GM18511 (cell line): Measurements from ENCODE around the gene BFSP2.
A peak's percentile ranks its signal among the peaks of the same experiment; 100 is the strongest.
"Not testable (repeated sequence)": the region's sequence is repeated elsewhere in the genome, so short reads cannot be mapped to it uniquely, and the experiment has no call there.

Source experiments
- ATAC-seq: cut with Tn5 transposase; IDR thresholded peaks from one replicate; pipeline ENCODE4 v1.9.1; 2021; ENCODE audit warnings: mild to moderate bottlenecking, moderate library complexity; ENCODE audit not compliant: unreplicated experiment

BFSP2 gene

GRCh38 chr3:133475245-133476010, 75.6 kb downstream of the BFSP2 start:
- ATAC-seq = peak; percentile 86

DNA sequence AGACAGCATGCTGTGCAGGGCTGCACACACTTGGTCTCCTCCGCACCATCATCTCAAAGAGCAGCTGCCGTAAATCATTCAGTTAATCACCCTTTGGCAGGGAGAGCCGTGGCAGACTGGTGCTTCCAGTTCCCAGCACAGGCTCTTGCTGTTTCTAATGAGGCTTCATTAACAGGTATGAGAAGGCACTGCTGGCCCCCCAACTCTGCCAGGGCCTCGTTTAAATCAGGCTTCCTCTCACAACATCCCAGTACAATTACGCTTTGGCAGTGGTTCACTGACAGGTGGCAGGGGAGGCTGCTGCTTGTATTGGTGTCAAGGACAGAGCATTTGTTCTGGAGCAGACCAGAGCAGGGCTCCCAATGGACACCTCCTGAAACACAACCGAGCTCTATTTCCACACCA, 77.1 kb downstream of the BFSP2 start:
- ATAC-seq = no peak

DNA sequence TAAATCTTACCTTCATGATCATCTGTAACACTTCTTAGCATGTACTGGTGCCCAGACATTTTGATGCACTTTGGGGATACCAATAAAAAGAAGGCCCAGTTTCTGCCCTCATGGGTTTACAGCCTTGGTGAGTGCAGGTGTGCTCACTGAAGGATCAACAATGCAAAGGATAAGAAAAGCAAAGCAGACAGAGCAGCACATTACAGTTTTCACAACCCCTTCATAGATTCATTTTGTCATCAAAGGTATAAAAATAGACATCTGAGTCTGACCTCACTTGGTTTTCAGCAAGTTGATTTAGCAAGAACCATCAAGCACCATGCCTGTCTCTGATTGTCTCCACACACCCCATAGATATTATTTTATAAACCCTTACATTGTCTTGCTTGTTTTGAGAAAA, 77.6 kb downstream of the BFSP2 start:
- ATAC-seq = peak; percentile 38

DNA sequence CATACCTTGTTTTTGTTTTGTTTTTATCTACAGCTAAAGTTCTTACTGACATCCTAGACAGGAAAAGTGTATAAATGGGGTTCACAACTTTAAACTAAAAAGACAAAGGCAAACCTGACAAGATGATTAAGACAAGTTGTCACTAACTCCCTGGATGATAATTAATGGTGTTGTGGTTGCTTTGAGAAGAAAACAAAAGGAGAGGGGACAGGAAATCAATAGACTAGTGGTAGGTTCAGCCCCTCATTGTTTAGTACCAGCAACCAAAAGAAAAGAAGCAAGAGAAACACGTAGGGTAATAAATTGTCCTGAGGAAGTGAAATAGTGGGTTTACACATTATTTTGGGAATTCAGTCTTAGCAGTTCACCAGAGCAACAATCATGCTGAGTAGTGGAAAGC, 78.8 kb downstream of the BFSP2 start:
- no peak for ATAC-seq

GRCh38 chr3:133479401-133479800, 79.5 kb downstream of the BFSP2 start:
- ATAC-seq = no peak

- ATAC-seq = peak; percentile 52
Measured at GRCh38 chr3:133479895-133480669, 80.2 kb downstream of the BFSP2 start.

DNA sequence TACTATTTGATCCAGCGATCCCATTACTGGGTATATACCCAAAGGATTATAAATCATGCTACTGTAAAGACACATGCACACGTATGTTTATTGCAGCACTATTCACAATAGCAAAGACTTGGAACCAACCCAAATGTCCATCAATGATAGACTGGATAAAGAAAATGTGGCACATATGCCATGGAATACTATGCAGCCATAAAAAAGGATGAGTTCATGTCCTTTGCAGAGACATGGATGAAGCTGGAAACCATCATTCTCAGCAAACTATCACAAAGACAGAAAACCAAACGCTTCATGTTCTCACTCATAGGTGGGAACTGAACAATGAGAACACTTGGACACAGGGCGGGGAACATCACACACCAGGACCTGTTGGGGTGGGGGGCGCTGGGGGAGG, 82.6 kb downstream of the BFSP2 start:
- ATAC-seq = not testable (repeated sequence)

DNA sequence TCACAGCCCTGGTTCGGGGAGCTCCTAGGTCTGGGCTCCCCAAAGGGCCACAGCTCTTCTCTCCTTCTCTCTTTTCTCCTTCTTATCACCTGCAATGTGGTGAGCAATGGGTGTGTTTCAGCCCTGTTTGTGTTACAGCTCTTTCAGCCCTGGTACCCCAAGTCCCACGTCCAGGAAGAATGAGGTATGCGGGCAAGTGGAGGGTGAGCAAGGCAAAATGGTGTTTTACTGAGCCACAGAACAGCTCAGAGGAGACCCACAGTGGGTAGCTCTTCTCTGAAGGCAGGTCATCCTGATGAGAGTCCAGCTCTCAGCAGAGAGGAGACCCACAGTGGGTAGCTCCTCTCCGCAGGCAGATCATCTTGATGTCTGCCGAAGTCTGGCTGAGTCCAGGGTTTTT, 86.8 kb downstream of the BFSP2 start:
- no peak for ATAC-seq

DNA sequence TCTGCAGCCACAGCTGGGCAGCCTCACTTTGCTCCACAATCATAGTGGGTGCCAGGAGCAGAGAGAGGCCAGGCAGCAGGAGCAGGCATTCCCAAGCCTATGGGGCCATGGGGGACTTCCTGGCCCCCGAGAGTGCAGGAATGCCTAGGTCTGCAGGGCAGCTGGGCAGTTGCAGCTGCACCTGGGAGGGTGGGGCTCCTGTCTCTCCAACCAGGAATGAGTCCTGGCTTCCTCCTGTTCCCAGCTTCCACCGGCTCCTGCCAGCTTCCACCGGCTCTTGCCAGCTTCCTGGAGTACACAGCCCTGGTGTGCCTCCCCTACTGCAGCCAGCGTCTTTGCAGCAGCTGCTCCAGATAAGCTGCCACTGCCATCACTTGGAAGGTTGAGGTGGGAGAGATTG, 87.3 kb downstream of the BFSP2 start:
- no peak for ATAC-seq

DNA sequence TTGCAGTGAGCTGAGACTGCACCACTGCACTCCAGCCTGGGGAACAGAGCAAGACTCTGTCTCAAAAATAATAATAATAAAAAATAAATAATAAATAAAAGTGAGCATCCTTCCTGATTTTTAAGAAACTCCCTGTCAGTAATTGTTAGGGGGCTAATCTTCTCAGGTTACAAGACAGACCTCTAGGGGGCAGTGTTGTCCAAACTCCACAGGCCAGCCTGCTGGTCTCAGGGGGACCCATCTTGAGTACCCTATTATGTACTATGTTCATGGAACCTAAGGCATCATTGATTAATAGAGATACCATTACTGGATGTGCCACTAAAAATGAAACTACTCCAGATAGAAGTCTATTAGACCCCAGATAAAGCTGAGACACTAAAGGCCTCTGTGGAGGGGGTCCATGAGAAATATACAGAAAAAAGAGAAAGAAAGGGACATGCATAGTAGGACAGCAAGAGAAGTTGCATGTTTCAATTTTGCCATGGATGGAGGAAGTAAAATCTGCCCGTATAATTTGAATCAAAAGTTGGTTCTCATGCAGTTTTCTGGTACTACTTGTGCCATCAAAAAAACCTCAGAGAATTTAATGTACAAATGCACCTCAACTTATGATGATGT, 88.2 kb downstream of the BFSP2 start:
- no peak for ATAC-seq

DNA sequence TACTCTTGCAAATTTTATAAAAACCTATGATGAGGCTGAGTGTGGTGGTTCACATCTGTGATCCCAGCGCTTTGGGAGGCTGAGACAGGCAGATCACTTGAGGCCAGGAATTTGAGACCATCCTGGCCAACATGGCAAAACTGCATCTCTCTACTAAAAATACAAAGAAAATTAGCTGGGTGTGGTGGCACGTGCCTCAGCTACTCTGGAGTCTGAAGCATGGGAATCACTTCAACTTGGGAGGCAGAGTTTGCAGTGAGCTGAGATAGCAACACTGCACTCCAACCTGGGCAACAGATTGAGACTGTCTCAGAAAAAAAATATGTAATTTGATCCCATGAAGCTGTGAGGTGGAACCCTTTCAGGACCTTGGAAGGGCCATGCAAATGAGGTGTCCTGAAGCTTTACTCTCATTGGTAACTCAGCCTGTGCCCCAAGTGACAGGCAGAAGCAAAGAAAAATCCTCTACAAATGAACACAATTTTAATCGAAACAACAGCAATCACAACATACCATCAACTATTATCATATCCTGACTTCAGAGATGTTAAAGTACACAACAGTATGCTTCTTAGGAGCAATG, 89.0 kb downstream of the BFSP2 start:
- ATAC-seq = no peak

DNA sequence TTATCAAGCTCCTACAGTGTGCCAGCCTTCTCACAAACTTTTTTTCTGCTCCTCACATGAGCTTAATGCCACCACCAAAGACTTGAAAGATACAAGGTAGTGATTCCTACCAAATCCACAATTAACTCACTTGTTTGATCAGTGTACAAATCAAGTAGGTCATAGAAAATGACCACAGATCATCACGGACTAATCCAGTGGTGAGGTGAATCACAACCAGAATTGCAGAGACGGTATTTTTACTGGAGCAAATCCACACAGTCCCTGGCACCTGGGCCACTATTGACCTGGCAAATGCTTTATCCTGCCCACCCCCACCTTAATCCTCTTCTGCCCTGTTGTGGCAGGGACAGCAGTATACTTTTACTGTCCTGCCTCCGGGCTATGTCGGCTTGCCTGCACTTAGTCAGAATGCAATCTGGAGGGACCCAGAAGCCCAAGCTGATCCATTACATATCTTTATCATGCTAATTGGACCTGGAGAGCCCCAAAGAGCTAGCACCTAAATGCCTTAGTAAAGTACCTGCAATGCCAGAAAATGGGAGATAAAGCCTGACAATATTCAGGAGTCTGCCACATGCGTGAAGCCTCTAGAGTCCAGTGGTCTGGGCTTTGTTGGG, 89.7 kb downstream of the BFSP2 start:
- ATAC-seq = no peak

- peak; percentile 92 for ATAC-seq
Measured at GRCh38 chr3:133490468-133491351, 90.9 kb downstream of the BFSP2 start.

- ATAC-seq = peak; percentile 40
Measured at GRCh38 chr3:133491481-133492059, 91.7 kb downstream of the BFSP2 start.

DNA sequence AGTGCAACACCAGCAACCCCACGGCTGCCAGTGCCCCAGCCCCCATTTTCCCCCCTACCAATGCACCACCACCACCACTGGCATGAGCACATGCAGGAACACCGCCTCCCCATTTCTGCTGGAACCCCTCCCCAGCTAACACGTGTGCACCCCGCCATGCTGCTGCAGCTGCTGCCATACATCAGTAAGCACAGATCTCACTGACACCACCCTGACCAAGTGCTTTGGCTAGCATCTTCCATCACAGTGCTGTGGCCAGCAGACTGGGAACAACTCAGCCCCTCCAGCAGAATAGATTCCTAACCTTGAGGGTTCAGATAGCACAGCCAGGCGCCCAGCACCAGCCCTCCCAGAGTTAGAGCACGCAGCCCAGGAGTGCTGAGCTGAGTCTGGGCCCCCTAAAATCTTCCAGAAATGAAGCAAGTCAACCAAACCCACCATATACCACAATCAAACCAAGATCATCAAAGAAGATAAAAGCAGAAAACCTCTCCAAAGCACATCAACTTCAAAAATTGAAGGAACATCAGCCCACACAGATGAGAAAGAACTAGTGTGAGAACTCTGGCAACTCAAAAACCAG, 92.4 kb downstream of the BFSP2 start:
- no peak for ATAC-seq

DNA sequence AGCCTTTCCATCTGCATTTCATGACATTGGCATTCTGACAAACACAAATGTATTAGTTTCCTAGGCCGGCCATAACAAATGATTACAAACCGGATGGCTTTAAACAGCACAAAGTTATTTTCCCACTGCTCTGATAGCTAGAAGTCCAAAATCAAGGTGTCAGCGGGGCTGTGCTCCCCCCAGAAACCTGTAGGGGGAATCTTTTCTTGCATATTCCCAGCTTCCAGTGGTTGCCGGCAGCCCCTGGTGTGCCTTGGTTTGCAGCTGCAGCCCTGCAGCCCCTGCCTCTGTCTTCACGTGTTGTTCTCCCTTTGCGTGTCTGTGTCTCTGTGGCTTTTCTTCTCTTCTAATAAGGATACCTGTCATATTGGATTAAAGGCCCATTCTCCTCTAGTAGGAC, 94.6 kb downstream of the BFSP2 start:
- no peak for ATAC-seq

- not testable (repeated sequence) for ATAC-seq
Measured at GRCh38 chr3:133502542-133502941, 102.7 kb downstream of the BFSP2 start.

DNA sequence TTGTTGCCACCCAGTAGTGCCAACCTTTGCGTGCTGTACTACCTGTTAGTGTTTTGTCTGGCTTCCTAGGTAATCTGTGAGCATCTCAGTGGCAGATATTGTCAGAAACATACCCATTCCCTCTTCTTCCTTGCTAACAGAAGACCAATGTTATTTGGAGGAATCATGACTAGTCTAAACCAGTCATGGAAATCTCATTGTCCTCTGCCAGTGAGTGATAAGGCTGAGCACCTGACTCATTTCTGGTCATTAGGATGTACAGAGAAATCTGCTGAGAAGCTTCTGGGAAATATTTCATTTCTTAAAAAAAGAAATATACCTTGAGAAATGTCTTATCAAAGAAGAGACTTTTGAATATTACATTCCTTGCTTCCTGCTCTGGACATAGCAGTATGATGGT, 103.6 kb downstream of the BFSP2 start:
- ATAC-seq = no peak

DNA sequence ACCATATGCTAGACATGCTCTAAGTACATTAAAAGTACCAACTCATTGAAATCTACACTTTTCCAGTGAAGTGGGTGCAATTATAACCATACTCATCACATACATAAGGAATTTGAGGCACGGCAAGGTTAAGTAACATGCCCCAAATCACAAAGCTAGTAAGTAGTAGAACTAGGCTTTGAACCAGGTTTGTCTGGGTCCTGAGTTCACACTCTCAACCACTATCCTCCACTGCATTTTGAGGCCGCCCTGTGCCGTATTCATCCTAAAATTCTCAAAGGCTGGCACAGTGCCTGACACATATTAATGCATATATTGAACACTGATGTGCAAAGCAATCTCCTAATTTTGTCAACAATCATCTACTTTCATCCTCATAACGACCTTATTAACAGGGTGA, 104.9 kb downstream of the BFSP2 start:
- no peak for ATAC-seq
